Right lung (tissue), 5 donors: Measurements from ENCODE around the gene CDON. TPM values are rescaled to one million over a fixed set of nuclear protein-coding genes. Genes with fewer than 3 reads are reported as not detected.

ENCODE experiments used
- DNase-seq, 2 donors: peaks; one replicate each; pipeline ENCODE4 v3.0.0-alpha.2; 2013
- polyA plus RNA-seq, 5 donors: library from polyadenylated mRNA; unstranded; fragments of 120-200 nt; gene quantifications; one replicate each; pipeline versions ENCODE4 v1.2.1 to v1.2.3, GENCODE V29; 2013; ENCODE audit warnings: inconsistent platforms in 1 of 5, low replicate concordance in 1 of 5; ENCODE audit not compliant: insufficient read length in 5 of 5, insufficient read depth in 1 of 5

CDON gene
- polyA plus RNA-seq, 5 donors: 8.2 to 13.6 (median 10.4) TPM

DNA sequence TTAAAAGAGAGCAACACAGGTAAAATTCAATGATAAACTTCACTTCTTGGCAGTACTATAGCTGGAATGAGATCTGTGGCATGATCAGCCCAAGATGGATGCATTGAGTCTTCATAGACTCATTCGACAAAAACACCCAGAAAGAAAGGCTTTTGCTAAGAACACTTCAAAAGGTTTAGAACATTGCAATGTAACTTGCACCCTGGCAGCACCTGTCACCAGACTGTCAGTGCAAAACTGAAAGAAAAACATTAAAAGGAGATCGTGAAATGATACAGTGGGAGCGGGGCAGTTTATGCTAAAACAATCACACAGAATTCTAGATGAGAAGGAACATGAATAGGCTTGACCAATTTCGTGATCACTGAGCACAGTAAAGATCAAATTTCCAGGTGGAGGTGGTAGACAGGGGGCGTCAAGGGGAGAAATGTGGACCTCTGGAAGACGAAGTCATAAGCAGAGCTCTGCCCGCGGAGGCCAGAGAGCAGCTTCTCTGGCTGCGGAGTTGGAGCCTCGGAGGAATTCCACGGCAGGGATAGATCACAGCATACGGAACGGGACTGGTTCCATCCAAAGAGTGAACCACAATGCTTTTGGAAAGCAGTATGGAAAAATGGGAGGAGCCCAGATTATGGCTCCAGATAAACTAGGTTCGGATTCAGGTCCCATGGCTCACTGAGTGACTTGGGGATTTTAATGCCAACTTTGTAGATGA, 104.9 kb downstream of the CDON start:
- no peak for DNase-seq

DNA sequence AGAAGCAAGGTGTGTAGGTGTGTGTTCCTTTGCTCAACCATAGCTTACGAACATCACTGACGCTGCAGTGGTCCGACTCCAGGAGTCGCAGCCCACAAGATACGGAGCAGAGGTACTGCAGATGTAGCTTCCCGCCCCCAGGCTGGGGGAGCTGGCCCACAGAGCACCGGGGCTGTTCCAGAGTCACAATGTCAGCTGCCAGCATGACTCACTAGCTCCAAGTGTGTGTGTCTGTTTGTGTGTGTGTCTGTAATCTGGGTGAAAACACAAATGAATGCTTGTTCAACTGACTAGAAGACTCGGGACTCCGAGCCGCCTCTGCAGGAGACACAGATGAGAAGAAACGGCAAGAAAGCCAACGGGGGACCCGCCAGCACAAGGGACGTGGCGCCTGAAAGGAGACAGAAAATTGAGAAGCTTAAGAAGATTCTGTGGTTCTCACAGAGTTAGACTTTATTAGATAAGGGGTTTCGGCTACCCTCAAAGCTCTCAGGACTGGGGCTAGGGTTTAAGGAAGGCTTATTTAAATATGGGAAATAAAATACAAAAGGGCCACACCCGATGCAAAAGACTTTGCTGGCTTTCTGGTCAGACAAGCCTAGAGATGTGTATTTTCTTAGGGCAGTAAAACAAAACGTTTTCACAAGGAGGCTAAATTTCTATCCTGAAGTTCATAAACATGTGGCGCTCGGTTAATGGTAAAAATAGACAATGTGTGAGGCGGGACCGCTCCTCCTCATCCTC, 106.1 kb downstream of the CDON start:
- DNase-seq: no peak

DNA sequence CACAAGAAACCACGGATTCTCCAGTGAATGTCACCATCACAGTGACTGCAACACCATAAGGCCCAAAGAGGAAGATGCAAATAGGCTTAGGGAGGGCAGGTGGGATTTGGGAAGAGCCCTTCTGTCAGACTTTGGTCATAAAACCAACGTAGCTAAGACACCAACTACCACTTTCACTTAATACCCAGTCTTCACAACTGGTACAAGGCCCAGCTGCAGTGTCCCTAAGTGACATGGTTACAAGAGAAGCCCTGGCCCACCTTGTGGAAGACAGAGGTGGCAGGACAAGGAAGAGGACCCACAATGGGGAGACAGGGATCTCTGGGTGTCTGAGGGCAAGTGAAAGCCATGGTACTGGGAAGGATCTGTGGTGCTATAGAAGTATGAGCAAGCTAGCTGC, 106.8 kb downstream of the CDON start:
- no peak for DNase-seq

DNA sequence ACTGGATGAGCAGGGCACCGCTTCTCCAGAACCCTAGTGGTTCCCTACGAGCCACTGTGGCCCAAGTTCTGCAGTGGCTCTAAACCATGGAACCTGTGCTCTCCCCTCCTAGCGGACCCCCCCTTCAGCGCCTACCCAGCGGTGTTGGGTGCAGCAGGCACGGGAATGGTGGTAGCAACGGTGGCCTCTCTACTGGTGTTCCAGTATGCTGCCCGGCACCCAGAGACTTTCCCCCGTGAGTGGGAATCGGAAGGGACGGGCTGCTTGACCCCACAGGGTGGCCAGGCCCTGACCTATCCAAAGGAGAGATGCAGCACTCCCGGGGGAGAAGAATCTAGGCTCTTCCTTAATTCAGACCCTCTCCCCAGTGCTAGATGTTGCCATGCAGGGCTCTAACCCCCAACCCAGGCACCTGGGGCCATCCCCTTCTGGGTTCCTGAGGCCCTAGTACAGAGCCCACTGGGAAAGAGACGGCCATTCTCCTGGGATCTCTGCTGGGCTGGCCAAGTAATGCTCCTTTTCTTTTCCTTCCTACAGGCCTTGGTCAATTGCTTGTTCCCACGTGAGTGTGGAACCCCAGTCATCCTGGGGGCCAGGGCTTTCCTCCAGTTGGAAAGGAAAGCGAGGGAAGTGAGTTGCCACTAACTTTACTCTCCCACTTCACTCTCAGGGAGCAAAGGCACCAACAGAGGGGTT, 107.6 kb downstream of the CDON start:
- DNase-seq: no peak

DNA sequence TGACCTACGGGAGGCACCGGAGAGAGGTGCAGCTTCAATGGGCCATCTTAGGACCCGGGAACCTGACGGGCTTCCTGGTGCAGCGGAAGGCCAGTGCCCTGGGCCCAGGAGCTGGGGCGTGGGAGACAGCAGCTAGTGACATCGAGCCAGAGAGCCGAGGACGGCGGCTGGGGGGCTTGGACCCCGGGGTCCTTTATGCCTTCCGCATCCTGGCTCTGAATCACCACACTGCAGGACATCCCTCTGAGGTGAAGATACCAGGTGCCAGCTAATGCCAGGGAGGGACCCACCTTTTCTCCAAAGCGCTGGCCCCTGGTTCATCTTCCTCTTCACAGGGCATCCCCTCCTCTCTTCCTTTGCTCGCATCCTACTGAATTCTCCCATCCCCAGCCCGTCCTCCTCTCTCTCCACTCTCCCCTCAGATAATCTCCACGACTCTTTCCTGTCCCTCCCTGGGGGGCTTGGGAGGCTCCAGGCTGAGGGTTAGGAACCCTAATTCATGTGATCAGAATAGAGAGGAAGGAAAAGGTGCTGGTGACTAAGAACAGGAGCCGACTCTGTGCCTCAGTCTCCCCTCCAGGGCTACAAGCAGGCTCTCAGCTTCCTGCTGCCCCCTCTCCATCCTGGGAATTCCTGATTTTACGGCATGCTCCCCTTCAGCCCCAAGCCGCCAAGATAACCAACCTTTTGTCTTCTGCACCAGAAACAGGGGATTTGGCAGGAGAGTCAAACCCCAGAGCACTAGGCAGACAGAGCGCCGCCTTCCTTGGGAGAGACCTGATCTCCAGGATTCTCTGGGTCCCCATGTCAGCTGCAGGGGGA, 108.3 kb downstream of the CDON start:
- no peak for DNase-seq

DNA sequence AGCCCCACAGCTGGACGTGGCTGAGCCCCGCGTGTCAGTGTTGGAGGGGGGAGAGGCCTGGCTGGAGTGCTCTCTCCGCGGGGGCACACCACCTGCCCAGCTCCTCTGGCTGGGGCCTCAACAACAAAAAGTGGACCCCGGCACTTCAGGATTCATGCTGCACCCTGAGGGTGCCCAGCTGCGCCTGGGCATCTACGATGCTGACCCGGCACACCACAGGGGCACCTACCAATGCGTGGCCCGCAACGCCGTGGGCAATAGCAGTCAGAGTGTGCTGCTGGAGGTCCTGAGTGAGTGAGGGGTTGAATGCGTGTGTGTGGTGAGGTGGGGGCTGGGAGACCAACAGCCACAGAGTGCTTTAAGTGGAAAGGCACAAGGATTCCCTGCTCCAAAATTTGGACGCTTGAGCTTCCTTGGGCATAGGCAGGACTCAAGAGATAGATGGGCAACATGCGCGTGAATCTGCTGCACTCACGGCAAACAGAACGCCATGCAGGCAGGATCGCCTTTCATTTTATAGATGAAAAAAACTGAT, 109.2 kb downstream of the CDON start:
- DNase-seq: no peak

DNA sequence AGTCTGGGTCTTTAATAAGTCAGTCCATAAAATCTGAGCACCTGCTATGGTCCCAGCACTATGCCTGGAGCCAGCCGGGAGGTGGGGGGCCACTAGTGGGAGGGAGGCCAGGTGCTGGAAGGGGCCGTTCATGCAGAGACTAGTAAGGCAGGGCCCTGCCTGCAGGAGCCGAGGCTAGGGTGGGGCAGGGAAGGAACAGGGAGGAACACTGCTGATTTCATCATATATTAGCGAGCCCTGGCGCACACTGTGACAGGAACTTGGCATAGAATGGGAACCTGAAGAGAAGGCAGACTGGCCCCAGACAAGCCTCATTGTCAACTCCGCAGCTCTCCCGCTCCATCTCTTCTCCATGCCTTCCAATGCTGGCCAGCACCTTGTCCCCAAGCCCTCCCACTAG, 109.7 kb downstream of the CDON start:
- no peak for DNase-seq

DNA sequence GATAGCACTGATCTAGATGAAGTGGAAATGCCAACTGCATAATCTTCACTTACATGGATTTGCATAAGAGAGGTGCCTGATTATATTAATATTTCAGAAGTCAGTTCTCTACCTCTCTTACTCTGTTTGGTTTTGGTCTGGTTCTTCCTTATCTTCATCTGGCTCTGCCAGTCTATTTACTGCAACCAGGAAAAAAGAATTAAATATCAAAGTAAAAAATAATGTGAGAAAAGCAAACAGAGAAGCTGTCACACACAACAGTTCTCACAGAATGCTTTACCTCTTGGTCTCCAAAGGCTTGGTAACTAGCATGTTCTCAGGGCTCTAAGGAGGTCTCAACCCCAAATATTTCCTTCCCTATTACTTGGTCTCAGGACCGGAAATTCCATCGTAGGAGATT, 110.1 kb downstream of the CDON start:
- DNase-seq: no peak

DNA sequence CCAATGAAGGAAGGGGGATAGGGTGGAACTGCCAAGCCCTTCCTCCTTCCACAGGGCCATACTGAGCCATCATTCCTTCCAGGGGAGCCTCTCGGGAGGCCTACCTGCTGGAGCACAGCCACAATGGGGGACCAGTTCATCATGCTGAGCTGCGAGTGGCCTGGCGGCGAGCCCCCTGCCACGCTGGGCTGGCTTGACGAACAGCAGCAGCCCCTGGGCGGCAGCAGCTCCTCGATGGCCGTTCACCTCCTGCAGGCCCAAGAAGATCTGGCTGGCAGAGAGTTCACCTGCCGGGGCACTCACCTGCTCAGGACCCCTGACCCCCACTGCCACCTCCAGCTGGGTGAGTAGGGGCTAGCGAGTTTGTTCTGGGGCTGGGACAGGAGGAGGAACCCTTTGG, 110.9 kb downstream of the CDON start:
- no peak for DNase-seq

DNA sequence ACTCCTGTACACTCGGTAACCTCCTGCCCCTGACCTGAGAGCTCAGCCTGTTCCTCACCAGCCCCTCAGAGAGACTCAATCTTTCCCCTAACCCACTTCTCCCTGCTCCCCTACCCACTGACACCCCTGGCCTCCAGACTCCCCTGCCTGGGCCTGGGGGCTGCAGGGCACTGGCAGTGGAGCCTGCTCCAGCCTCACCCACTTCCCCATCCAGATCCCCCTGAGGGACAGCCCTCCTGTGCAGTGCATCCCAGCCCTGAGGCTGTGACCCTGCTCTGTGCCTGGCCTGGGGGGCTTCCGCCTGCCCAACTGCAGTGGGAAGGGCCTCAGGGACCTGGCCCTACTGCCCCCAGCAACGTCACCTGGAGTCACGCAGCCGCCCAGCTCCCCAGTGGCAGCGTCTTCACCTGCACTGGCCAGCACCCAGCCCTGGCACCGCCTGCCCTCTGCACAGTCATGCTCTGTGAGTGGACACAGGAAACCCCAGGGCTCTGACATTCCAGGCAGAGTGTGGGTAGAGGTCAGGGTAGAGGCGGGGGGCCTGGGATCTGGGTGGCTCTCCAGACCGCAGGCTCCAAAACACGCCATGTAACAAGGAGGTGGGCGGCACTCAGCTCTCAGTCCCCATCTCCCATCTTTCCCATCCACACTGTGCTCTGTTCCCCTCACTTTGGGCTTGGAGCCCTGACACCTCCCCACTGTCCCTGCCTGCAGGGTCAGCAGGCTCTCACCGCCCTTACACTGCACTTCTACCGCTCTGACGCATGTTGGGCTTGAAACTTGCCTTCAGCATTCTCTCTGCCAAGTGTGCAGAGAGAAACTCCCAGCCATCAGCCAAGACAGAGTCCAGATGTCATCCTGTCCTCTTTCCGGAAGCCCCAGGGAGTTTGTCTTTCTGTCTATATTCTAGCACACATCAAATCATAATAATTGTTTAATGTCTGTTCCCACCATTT, 111.7 kb downstream of the CDON start:
- peak; percentile 77 to 89 for DNase-seq

DNA sequence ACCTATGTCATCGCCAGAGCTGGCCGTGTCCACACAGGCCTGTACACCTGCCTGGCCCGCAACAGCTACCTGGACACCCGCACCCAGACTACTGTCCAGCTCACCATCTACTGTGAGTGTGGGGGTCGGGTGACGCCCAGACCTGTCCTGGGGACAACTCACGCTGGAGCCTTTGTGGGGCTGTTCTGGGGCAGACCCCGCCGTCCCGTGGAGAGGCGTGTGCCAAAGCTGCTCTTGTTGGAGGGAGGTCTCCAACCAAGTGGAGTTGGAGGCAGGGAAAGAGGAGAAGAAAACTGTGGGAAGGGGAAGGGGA, 112.5 kb downstream of the CDON start:
- no peak for DNase-seq

DNA sequence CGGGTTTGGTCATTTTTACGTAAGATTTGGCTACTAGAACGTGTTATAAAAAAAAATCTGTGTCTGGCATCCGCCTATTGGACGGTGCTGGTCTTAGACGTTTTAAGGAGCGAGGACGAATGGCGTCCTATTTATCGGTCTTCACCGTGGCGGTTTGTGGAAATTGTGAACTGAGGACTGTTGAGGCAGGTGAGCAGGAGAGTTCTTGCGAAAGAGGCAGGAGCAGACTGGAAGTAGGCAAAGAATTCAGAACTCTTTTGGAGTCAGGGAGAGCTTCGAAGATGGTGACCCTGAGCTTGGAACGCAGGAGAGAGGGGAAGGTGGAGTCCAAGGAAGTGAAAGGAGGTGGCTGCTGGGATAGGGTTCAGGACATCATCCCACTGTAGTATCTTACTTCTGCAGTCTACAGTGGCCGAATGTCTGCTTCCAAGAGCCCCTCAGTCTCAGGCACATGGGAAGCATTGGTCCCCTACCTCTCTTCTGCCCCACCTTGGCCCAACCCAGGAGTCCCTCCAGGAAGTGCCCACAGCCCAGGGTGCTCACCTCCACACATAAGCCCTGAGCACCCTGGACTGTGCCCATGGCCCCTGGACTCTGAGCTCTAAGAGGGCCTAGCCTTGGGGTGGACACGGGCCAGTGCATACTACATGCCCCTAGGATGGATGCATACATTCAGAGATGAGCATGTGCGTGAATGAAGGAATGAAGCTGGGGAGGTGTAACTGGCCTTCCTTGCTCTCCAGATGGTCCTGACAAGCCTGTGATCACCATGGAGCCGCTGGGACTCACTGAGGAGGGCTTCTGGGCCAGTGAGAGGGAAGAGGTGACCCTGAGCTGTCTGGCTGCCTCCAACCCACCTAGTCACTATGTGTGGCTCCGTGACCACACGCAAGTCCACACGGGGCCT, 113.1 kb downstream of the CDON start:
- no peak for DNase-seq

DNA sequence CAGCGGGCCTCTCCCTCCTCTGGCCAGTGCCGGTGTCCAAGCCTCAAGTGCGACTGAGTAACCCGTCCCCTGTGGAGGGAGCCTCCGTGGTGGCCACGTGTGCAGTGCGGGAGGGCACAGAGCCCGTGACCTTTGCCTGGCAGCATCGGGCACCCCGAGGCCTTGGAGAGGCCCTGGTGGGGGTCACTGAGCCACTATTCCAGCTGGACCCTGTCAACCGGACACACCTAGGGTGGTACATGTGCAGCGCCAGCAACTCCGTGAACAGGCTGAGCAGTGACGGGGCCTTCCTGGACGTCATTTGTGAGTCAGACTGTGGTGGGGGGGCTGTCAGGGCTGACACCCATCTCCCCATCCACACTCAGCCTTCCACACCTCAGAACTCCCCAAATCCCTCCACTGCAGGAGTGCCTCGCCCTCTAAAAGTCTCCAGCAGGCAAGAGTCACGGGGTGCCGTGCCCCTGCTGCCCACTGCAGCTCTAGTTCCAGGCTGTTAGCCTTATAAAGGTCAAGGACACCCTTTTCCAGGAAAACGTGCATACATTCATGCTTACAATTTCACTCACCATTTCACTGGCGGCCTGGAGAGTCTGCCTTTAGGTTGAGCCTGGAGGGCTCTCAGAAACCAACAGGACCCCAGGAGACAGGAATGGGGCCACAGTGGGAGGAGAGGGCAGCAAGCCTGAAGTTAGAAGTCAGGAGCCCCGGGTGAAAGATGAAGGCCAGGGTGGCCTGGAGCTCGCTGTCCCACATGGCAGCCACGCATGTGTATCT, 114.2 kb downstream of the CDON start:
- no peak for DNase-seq

DNA sequence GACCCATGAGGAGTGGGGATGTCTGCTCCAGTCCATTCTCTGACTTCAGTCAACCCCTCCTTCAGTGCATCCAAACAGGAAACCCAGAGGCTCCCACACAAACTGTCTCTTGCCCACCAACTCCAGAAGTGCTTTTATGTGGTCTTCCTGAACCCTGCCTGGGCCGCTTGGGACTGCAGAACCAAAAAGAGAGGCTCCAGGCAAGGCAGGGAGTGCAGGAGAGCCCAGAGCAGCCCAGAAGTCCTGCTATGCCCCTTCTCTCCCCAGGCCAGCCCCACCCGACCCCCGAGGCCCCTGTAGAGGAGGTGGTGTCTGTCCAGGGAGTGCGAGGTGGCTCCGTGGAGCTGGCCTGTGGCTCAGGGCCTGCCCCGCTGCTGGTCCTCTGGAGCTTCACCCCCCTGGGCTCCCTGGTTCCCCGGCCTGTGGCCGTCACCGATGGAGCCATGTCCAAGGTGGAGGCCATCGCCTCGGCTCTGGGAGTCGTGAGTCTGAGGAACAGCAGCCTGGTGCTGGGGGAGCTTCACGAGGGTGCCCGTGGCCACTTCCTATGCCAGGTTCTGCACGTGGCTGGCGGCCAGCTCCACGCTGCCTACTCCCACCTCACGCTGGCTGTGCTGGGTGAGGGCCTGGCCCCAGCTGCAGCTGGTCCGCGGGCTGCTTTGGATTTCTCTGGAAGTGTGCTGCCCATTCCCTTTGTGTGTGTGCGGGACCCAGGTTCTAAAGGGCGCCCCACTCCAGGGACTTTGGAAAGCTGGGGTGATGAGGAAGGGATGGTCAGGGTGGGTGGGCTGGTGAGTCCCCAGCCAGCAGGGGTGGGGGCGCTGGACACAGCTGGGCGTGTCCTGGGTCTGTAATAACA, 115.0 kb downstream of the CDON start:
- DNase-seq: no peak

DNA sequence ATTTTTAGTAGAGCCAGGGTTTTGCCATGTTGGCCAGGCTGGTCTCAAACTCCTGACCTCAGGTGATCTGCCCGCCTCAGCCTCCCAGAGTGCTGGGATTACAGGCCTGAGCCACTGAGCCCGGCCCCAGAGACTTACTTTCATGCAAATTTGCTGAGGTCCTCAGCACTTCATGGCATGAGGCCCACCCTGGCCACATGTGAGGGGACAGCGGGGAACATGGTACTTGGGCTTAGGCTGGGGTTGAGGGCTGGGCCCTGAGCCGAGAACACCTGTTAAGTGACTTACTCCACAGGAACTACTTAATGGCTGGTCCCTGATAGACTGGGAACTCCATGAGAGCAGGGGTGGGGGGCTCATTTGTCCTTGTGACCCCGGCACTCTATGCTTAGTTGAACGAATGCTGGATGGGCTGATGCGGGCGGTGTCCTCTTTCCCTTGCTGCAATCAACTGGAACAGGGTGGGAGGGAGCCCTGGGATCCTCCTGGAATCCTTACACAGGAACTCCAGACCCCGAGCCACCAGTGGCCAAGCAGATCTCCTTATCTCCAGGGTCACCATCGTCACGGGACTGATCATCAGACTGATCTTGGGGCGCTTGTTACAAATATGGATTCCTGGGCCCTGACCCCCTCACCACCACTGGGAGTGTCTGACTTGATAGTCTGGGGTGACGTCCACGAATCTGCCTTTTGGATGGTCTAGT, 115.8 kb downstream of the CDON start:
- DNase-seq: no peak

DNA sequence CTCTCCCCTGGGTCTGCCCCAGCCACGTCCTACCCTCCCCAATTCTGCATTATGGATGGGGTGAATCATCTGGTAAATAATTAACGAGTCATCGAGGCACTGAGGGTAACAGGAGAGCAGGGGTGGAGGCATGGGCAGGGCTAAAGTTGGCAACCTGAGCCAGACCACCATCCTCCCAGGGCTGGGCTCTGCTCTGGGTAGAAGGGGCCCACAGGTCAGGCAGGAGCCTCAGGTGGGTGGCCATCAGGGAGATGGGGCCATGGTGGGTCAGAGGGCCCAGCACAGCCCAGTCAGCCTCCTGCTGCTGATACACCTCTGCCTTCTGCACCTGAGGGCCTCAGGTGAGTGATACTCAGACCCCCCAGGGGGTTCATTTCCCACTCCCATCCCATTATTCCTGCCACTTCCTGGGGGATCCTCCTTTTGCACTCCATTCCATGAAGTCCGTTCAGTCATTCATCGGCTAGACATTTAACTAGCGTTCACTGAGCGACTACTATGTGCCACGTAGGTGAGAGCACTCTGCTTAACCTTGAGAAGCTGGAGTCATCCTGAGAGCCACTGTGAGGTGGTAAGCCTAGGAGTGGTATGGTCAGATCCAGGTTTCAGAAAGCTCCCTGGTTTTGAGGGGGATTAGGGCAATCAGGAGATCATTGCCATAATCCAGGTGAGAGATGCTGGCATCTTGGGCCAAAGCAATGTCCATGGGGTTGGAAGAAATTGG, 116.7 kb downstream of the CDON start, which contains the start of gene VSIG10L2:
VSIG10L2 (plus strand) TSS at position 248 of the 724 bp plus-strand sequence; CDS start at position 260, 12 bp downstream.
- DNase-seq: no peak
